Lower lobe of right lung (tissue), 2 donors: Measurements from ENCODE around the gene ANKMY1. TPM values are rescaled to one million over a fixed set of nuclear protein-coding genes. Genes with fewer than 3 reads are reported as not detected.

Experiments used
- ATAC-seq, 2 donors: fragments of 200-7000 bp; cut with Tn5 transposase; one replicate each; pipeline ENCODE4 v1.9.1; 2020 to 2022; ENCODE audit warnings: mild to moderate bottlenecking in 2 of 2, moderate library complexity in 2 of 2
- DNase-seq: peaks from one replicate; pipeline ENCODE4 v3.0.0-alpha.2; 2020
- H3K27ac ChIP-seq: fragments of 200-600 bp; one replicate; pipeline ENCODE4 v1.8.0; 2022
- H3K27me3 ChIP-seq: fragments of 200-600 bp; one replicate; pipeline ENCODE4 v1.8.0; 2022; ENCODE audit warnings: low read depth
- H3K36me3 ChIP-seq: fragments of 200-600 bp; one replicate; pipeline ENCODE4 v1.8.0; 2022; ENCODE audit warnings: mild to moderate bottlenecking
- H3K4me1 ChIP-seq: fragments of 200-600 bp; one replicate; pipeline ENCODE4 v1.8.0; 2022
- H3K4me3 ChIP-seq: fragments of 200-600 bp; one replicate; pipeline ENCODE4 v1.8.0; 2022; ENCODE audit warnings: mild to moderate bottlenecking
- H3K9me3 ChIP-seq: fragments of 200-600 bp; one replicate; pipeline ENCODE4 v1.8.0; 2022
- CTCF ChIP-seq: fragments of 200-600 bp; IDR thresholded peaks from one replicate; pipeline ENCODE4 v1.8.0; 2022; ENCODE audit warnings: antibody characterized with exemption, mild to moderate bottlenecking
- intact Hi-C: fragments of 100-400 bp; cut with DNase I; formaldehyde crosslinking; loops from one replicate; pipeline ENCODE4 v1.11.0; 2022
- total RNA-seq: library from RNA; stranded (reverse); fragmentation: NEBNext Ultra II Directional; extraction: Animal tissue kit (Norgen Biotek cat#: 25700); gene quantifications from one replicate; pipeline ENCODE4 v1.2.1, GENCODE V29; 2021
- donor health status: DM: no; HTN: yes; CAD: no; lungs with severe emphysema.

ANKMY1 gene
- total RNA-seq, 1 donor from 2014 or later, result 29.3 TPM

- H3K9me3 ChIP-seq, result no peaks in the 10 kb centered on the region
- DNase-seq (peak; percentile 41), ATAC-seq (no peak)
- no peak for TF ChIP-seq CTCF
- intact Hi-C loops, result no loop called here
- H3K36me3 ChIP-seq, result peaks cover 16% of the 10 kb centered on the region
- H3K27me3 ChIP-seq, result no peaks in the 10 kb centered on the region
- peak overlapping the region; percentile 96 for H3K4me3 ChIP-seq
- peaks cover 32% of the 10 kb centered on the region for H3K4me1 ChIP-seq
- H3K27ac ChIP-seq, result peak overlapping the region; percentile 92
These were observed 28.0 kb upstream of the ANKMY1 start for GRCh38 chr2:240585681-240586197.

GRCh38 chr2:240585101-240585500 lies 27.3 kb upstream of the ANKMY1 start:
- peak overlapping the region; percentile 7 for H3K27ac ChIP-seq
- TF ChIP-seq CTCF, result no peak
- DNase-seq (peak; percentile 28), ATAC-seq (no peak)
- peak overlapping the region; percentile 96 for H3K4me3 ChIP-seq
- H3K4me1 ChIP-seq, result peaks cover 38% of the 10 kb centered on the region
- no peaks in the 10 kb centered on the region for H3K9me3 ChIP-seq
- peaks cover 10% of the 10 kb centered on the region for H3K36me3 ChIP-seq
- intact Hi-C loops, result no loop called here
- no peaks in the 10 kb centered on the region for H3K27me3 ChIP-seq

- no peak for TF ChIP-seq CTCF
- H3K4me1 ChIP-seq, result peaks cover 44% of the 10 kb centered on the region
- H3K9me3 ChIP-seq, result no peaks in the 10 kb centered on the region
- peaks cover 5% of the 10 kb centered on the region for H3K36me3 ChIP-seq
- peak overlapping the region; percentile 7 for H3K27ac ChIP-seq
- H3K4me3 ChIP-seq, result peak overlapping the region; percentile 96
- intact Hi-C loops, result no loop called here
- DNase-seq (peak; percentile 20), ATAC-seq (no peak)
- no peaks in the 10 kb centered on the region for H3K27me3 ChIP-seq
These were observed 26.8 kb upstream of the ANKMY1 start for GRCh38 chr2:240584486-240585031.

- TF ChIP-seq CTCF, result no peak
- Histone ChIP-seq H3K27me3 (no peaks in the 10 kb centered on the region), H3K4me3 (no peak overlapping the region), H3K27ac (no peak overlapping the region), H3K36me3 (no peaks in the 10 kb centered on the region), H3K9me3 (no peaks in the 10 kb centered on the region), H3K4me1 (peaks cover 52% of the 10 kb centered on the region)
- intact Hi-C loops, result no loop called here
- no peak for DNase-seq
- no peak for ATAC-seq
These were observed 26.0 kb upstream of the ANKMY1 start for GRCh38 chr2:240583774-240584173.

GRCh38 chr2:240582781-240583180 lies 25.0 kb upstream of the ANKMY1 start:
- H3K4me3 ChIP-seq, result no peak overlapping the region
- H3K4me1 ChIP-seq, result peaks cover 54% of the 10 kb centered on the region
- no peaks in the 10 kb centered on the region for H3K9me3 ChIP-seq
- ATAC-seq, result no peak
- TF ChIP-seq CTCF, result no peak
- peaks cover 7% of the 10 kb centered on the region for H3K36me3 ChIP-seq
- no peak for DNase-seq
- no peak overlapping the region for H3K27ac ChIP-seq
- H3K27me3 ChIP-seq, result no peaks in the 10 kb centered on the region
- intact Hi-C loops, result no loop called here
